Lower lobe of right lung (tissue), 2 donors: ENCODE data around the gene TPRN. TPM values are rescaled to one million over a fixed set of nuclear protein-coding genes. Genes with fewer than 3 reads are reported as not detected.
"Not testable (repeated sequence)": the region's sequence is repeated elsewhere in the genome, so short reads cannot be mapped to it uniquely, and the experiment has no call there.

Experiments used
- ATAC-seq, 2 donors: fragments of 200-7000 bp; cut with Tn5 transposase; one replicate each; pipeline ENCODE4 v1.9.1; 2020 to 2022; ENCODE audit warnings: mild to moderate bottlenecking in 2 of 2, moderate library complexity in 2 of 2
- DNase-seq: peaks from one replicate; pipeline ENCODE4 v3.0.0-alpha.2; 2020
- H3K27ac ChIP-seq: fragments of 200-600 bp; one replicate; pipeline ENCODE4 v1.8.0; 2022
- H3K27me3 ChIP-seq: fragments of 200-600 bp; one replicate; pipeline ENCODE4 v1.8.0; 2022; ENCODE audit warnings: low read depth
- H3K36me3 ChIP-seq: fragments of 200-600 bp; one replicate; pipeline ENCODE4 v1.8.0; 2022; ENCODE audit warnings: mild to moderate bottlenecking
- H3K4me1 ChIP-seq: fragments of 200-600 bp; one replicate; pipeline ENCODE4 v1.8.0; 2022
- H3K4me3 ChIP-seq: fragments of 200-600 bp; one replicate; pipeline ENCODE4 v1.8.0; 2022; ENCODE audit warnings: mild to moderate bottlenecking
- H3K9me3 ChIP-seq: fragments of 200-600 bp; one replicate; pipeline ENCODE4 v1.8.0; 2022
- intact Hi-C: fragments of 100-400 bp; cut with DNase I; formaldehyde crosslinking; loops from one replicate; pipeline ENCODE4 v1.11.0; 2022
- total RNA-seq: library from RNA; stranded (reverse); fragmentation: NEBNext Ultra II Directional; extraction: Animal tissue kit (Norgen Biotek cat#: 25700); gene quantifications from one replicate; pipeline ENCODE4 v1.2.1, GENCODE V29; 2021
- TF ChIP-seq, protein P1 (sequence below): fragments of 200-600 bp; IDR thresholded peaks from one replicate; pipeline ENCODE4 v1.8.0; 2022; ENCODE audit warnings: antibody characterized with exemption, mild to moderate bottlenecking
- donor health status: DM: no; HTN: yes; CAD: no; lungs with severe emphysema.

TPRN gene
- total RNA-seq, 1 donor from 2014 or later = 17.8 TPM

DNA sequence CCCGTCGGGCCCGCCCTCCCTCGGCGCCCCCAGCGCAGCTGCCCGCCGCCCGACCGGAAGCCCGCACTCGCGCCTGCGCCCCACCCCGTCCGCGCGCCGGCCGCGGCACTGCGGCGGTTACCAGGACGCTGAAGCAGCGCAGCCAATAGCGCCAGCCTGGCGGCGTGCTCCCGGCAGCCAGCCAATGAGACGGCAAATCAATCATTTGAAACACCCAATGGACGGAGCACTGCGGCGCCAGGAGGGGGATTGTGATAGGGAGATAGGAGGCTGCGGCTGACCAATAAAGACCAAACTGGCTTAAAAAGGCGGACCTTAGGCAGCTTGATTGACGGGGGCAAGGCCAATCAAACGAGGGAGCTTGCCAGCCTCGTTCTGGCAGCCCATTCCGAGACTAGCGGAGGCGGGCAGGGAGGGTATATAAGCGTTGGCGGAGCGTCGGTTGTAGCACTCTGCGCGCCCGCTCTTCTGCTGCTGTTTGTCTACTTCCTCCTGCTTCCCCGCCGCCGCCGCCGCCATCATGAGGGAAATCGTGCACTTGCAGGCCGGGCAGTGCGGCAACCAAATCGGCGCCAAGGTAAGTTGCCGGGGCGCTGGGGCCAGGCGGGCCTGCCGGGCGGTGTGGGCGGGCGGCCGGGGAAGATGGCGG, 40.4 kb upstream of the TPRN start, which contains the start of gene TUBB4B:
Gene TUBB4B, plus strand, starts transcription at position 447 of the 649 bp plus-strand sequence. Its CDS starts 74 bp downstream, at position 521.
- H3K4me1 ChIP-seq = peaks cover 58% of the 10 kb centered on the region
- TF ChIP-seq, protein P1, sequence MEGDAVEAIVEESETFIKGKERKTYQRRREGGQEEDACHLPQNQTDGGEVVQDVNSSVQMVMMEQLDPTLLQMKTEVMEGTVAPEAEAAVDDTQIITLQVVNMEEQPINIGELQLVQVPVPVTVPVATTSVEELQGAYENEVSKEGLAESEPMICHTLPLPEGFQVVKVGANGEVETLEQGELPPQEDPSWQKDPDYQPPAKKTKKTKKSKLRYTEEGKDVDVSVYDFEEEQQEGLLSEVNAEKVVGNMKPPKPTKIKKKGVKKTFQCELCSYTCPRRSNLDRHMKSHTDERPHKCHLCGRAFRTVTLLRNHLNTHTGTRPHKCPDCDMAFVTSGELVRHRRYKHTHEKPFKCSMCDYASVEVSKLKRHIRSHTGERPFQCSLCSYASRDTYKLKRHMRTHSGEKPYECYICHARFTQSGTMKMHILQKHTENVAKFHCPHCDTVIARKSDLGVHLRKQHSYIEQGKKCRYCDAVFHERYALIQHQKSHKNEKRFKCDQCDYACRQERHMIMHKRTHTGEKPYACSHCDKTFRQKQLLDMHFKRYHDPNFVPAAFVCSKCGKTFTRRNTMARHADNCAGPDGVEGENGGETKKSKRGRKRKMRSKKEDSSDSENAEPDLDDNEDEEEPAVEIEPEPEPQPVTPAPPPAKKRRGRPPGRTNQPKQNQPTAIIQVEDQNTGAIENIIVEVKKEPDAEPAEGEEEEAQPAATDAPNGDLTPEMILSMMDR = peak; percentile 6
- DNase-seq = peak; percentile 99
- H3K27ac ChIP-seq = peak within 1 kb of the TSS; percentile 98
- peak within 1 kb of the TSS; percentile 93 for H3K4me3 ChIP-seq
- H3K9me3 ChIP-seq = no peaks in the 10 kb centered on the region
- peak; percentile 89 to 92 for ATAC-seq
- intact Hi-C loops = no loop called here
- H3K27me3 ChIP-seq = no peaks in the 10 kb centered on the region
- peaks cover 23% of the 10 kb centered on the region for H3K36me3 ChIP-seq

DNA sequence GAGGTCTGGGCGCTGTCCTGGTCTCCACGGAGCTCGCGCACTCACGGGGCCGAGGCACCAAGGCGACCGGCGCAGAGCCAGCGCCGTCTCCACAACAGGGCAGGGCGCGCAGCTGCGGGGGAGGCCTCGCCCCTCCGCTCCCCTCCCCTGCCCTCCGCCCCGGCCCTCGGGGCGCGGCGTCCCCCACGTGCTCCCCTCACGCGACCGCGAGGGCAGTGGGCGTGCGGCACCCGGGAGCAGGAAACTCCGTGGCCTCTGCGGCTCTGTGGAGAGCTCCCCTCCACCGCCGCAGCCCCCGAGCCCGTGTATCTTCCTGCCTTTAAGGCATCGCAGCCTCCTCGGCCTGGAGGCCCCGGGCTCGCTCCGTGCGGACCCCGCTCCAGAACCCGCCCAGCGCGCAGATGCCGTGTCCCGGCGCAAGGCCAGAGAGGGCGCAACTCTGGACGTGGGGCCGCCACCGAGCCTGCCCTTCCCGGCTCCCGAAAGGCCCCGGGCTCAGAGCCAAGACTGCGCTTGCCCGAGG, 39.8 kb upstream of the TPRN start:
- Histone ChIP-seq H3K4me3 (peak overlapping the region; percentile 93), H3K27ac (peak overlapping the region; percentile 98), H3K36me3 (peaks cover 23% of the 10 kb centered on the region), H3K9me3 (no peaks in the 10 kb centered on the region), H3K27me3 (no peaks in the 10 kb centered on the region), H3K4me1 (peaks cover 59% of the 10 kb centered on the region)
- TF ChIP-seq, protein P1 = peak; percentile 7
- ATAC-seq = peak; percentile 74 to 76
- DNase-seq = peak; percentile 90
- intact Hi-C loops = no loop called here

DNA sequence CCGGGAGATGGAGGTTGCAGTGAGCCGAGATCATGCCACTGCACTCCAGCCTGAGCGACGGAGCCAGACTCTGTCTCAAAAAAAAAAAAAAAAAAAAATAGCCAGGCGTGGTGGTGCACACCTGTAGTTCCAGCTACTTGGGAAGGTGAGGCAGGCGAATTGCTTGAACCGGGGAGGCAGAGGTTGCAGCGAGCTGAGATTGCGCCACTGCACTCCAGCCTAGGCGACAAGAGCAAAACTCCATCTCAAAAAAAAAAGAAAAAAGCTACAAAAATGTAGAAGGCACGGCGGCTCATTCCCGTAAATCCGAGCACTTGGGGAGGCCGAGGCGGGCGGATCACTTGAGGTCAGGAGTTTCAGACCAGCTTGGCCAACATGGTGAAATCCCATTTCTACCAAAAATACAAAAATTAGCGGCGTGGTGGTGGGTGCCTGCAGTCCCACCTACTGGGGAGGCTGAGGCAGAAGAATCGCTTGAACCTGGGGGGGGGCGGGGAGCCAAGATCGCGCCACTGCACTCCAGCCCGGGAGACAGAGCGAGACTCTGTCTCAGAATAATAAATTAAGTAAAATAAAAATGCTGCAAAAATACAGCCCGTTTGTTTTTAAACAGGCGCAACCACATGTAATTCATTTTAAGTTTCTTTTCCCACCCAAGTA, 39.1 kb upstream of the TPRN start:
- Histone ChIP-seq H3K4me1 (peaks cover 59% of the 10 kb centered on the region), H3K4me3 (peak overlapping the region; percentile 93), H3K27ac (peak overlapping the region; percentile 98), H3K36me3 (peaks cover 23% of the 10 kb centered on the region)
- H3K27me3 ChIP-seq, DNase-seq, ATAC-seq, intact Hi-C loops, H3K9me3 ChIP-seq: not testable (repeated sequence)

DNA sequence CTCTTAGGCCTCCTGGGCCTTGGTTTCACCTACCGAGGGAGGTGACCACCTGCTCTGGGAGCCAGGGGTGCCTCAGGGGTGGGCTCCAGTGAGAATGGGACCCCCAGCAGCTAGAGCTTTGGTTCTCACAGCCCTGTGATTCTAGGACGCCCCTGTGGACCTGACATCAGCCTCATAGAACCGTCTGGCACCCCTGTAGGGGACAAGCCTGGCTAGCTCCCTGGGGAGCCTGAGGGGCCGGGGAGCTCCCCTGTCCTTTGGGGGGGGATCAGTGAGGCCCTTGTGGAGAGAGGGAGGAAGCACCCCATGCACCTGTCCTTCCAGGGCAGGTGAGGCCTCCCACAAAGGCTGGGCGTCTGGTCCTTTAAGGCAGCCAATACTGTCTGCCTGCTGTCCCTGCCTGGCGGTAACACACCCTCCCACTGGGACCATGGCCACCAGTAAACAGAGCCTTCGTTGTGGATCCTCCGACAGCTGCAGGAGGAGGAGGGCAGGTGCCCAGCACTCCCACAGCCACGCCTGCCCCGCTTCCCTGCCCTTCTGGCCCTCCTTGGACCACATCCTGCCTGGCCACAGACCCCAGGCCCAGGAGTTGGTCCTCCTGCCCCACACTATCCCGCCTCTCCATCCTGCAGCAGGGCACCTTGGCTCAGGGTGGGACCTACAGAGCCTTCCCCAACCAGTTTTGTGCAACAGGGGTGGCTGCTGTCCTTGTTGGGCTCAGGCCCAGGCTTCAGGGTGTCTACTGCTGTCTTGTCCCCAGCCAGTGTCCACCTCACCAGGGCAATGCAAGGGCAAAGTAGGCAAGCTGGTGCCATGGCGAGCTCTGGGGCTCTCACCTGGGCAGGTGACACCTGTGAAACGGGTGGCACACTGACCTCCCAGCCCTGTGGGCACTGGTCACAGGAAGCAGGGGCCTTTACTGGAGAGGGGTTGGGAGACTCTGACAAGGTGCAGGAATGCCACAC, 37.5 kb upstream of the TPRN start:
- Histone ChIP-seq H3K9me3 (no peaks in the 10 kb centered on the region), H3K27me3 (peaks cover 15% of the 10 kb centered on the region), H3K36me3 (peaks cover 14% of the 10 kb centered on the region), H3K27ac (peak overlapping the region; percentile 24), H3K4me3 (no peak overlapping the region), H3K4me1 (peaks cover 50% of the 10 kb centered on the region)
- intact Hi-C loops = no loop called here
- TF ChIP-seq, protein P1 = no peak
- no peak for ATAC-seq
- DNase-seq = no peak

DNA sequence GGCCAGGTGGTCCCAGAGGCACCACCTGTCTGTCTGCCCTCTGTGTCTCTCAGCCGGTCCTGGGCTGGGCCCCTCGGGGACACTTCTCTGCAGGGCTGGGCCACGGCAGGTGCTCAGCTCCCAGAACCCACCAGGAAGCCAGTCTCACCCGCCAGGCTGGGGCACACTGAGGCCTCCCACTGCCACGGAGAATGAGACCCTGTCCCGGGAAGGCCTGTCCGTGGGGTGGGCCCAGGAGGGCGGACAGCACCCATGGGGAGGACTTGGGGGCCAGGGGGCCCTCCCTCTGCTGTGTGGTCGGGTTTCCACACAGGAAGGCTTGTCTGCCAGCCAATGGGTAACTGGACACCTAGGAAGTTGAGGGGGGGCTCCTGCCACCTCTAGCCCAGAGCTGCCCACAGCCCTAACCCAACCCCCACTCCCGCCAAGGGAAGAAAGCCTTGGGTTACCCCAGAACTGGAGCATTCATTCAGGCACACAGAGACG, 36.4 kb upstream of the TPRN start:
- H3K27ac ChIP-seq = no peak overlapping the region
- ATAC-seq (no peak), DNase-seq (no peak)
- peaks cover 3% of the 10 kb centered on the region for H3K36me3 ChIP-seq
- intact Hi-C loops = no loop called here
- H3K4me3 ChIP-seq = no peak overlapping the region
- TF ChIP-seq, protein P1 = no peak
- peaks cover 39% of the 10 kb centered on the region for H3K4me1 ChIP-seq
- no peaks in the 10 kb centered on the region for H3K9me3 ChIP-seq
- peaks cover 26% of the 10 kb centered on the region for H3K27me3 ChIP-seq
